ENCODE measurements around the gene SNX9.

DNA sequence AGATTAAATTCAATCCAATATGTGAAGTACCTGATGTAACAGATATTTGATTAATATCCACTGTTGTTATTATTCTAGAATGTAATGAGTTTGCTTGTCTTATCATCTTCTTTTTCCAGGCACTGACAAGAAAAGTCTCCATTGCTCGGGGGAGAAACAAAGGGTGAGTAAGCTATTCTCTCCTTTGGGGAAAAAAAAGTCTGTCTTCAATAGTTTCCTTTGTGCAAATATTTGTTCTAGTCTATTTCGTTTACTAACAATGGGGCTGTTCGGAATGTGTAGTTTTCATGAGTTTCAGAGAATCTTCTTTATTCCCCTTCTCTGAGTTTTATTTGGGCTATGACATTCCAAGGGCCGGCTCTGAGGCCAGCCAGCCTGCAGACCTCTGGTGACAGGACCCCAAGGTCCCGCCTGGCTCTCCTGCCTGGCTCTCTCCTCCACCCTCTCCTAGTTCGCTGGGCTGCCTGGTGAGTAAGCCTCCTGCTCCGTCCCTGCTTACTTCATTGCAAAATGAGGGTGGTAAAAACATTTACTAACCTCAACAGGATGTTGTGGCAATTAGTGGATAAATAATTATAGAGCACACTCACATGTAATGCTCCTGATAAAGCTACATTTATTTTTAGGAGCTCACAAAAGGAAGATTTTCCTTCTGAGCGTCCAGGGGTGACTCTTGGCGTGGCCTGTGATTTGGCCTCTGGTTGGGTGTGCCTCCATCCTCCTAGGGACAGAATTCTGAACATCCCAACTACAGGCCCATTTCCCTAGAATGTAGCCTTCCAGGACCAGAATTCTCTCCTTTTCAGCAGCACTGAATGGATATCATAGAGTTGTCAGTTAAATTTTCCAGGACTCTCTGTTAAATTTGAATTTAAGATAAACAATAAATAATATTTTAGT lies 43.1 kb upstream of the SNX9 start:
- TF ChIP-seq CTCF (IDR thresholded peaks at IDR 0.05; ENCODE audit: poor library complexity, severe bottlenecking) (no peak), EP300 (conservative IDR thresholded peaks at IDR 0.05; ENCODE audit: poor library complexity, severe bottlenecking) (no peak), REST (IDR thresholded peaks at IDR 0.05; ENCODE audit: borderline replicate concordance) (no peak), SMC3 (conservative IDR thresholded peaks at IDR 0.05; ENCODE audit: poor library complexity) (no peak), POLR2AphosphoS5 (IDR thresholded peaks at IDR 0.05) (no peak), EZH2 (IDR thresholded peaks at IDR 0.05; ENCODE audit: borderline replicate concordance, insufficient read depth, low read length, poor library complexity, severe bottlenecking) (no peak)

Data from neural cell (in vitro differentiated cells).